ENCODE measurements around the gene COLGALT1. TPM values are rescaled to one million over a fixed set of nuclear protein-coding genes. Genes with fewer than 3 reads are reported as not detected.

Gene COLGALT1
- total and polyA plus RNA-seq, 2 of the 8 experiments (the other 6 are each of a cell fraction or from before 2014, with no cell fraction given), result 44.7 to 58.1 TPM

DNA sequence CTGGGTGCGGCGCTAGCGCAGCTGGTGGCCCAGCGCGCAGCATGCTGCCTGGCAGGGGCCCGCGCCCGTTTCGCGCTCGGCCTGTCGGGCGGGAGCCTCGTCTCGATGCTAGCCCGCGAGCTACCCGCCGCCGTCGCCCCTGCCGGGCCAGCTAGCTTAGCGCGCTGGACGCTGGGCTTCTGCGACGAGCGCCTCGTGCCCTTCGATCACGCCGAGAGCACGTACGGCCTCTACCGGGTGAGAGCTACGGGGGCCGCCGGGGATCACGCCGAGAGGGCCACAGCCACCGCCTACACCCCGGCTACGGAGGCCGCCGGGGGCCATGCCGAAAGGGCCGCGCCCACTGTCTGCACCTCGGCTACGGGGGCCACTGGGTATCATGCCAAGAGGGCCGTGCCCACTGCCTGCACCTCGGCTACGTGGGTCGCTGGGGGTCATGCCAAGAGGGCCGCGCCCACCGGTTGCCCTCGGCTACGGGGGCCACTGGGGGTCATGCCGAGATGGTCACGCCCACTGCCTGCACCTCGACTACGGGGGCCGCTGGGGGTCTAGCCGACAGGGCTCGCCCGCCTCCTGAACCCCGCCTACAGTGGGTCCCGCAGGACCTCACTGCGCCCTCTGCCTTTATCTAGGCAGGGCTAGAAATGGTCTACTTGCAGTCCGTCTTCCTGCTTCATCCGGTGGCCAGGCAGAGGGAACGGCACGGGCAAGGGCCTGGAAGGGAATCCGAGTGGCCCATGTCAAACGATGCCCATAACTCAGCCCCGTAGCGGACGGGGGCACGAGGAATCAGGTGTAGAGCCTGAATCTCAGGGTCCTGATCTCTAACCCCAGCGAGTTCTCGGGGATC lies 43.5 kb upstream of the COLGALT1 start (continued):
- peak; percentile 15; the same call in 1 of the 2 replicates for TF ChIP-seq CREB1 (IDR thresholded peaks at IDR 0.05)
- TF ChIP-seq GTF2F1 (IDR thresholded peaks at IDR 0.05; ENCODE audit: borderline replicate concordance, low read depth, low read length), result peak; percentile 45; the same call in 1 of the 2 replicates
- TF ChIP-seq, protein P1, sequence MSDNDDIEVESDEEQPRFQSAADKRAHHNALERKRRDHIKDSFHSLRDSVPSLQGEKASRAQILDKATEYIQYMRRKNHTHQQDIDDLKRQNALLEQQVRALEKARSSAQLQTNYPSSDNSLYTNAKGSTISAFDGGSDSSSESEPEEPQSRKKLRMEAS (IDR thresholded peaks at IDR 0.05), result peak; percentile 89
- peak; percentile 44; the same call in 1 of the 2 replicates for TF ChIP-seq SP4 (IDR thresholded peaks at IDR 0.05; ENCODE audit: low read length)
- TF ChIP-seq JUND (IDR thresholded peaks at IDR 0.05; ENCODE audit: low read length), result no peak
- TF ChIP-seq SAP30 (IDR thresholded peaks at IDR 0.05; ENCODE audit: insufficient read depth, insufficient replicate concordance, low read length), result no peak
- no peak for TF ChIP-seq FOSL1 (IDR thresholded peaks at IDR 0.05; ENCODE audit: insufficient read depth, low read depth, low read length)
- TF ChIP-seq CHD2 (IDR thresholded peaks at IDR 0.05; ENCODE audit: low read length), result no peak
- peak; percentile 89 for TF ChIP-seq PHF8 (conservative IDR thresholded peaks at IDR 0.05; ENCODE audit: low read depth, low read length)
